ENCODE data around the gene IZUMO4. TPM values are rescaled to one million over a fixed set of nuclear protein-coding genes. Genes with fewer than 3 reads are reported as not detected.

IZUMO4 gene
- total RNA-seq, 1 donor from 2014 or later, result 5.8 TPM

DNA sequence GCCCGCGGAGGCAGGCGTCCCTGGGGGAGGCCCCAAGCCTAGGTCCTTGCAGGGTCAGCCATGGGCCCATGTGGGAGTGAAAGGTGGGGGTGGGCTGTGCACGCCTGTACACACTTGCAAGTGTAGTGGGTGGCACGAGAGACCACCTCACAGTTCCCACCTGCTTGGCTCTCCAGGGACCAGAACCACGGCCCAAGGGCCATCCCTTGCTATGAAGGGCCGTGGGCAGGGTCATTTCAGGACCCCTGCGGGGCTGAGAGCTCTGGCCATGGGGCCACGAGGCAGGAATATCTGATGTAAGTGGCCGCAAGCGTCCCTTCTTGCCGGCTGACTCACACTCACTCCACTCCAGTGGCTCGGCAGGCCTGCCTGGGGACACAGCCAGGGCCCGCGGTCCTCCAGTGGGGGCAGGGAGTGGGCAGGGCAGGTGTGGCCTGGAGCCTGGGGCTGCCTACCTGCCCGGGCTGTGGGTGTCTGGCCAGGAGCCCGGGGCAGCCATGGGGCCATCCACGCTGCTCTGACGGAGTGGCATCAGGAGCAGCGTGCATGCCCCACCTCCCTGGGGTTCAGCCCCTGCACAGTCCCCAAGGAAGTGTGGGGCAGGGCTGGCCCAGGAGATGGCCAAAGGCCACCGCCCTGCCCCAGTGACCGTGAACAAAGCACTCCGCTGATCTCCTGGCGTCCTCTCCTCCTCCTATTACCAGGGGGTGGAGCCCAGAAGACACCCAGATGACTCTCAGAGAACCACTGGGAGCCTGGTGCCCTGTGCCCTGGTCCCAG, 37.1 kb upstream of the IZUMO4 start:
- no peaks in the 10 kb centered on the region for H3K36me3 ChIP-seq (ENCODE audit: insufficient read depth, low read length)
- TF ChIP-seq EZH2 (IDR thresholded peaks at IDR 0.05; ENCODE audit: insufficient read depth, low read length), result no peak
- TF ChIP-seq, protein P1, sequence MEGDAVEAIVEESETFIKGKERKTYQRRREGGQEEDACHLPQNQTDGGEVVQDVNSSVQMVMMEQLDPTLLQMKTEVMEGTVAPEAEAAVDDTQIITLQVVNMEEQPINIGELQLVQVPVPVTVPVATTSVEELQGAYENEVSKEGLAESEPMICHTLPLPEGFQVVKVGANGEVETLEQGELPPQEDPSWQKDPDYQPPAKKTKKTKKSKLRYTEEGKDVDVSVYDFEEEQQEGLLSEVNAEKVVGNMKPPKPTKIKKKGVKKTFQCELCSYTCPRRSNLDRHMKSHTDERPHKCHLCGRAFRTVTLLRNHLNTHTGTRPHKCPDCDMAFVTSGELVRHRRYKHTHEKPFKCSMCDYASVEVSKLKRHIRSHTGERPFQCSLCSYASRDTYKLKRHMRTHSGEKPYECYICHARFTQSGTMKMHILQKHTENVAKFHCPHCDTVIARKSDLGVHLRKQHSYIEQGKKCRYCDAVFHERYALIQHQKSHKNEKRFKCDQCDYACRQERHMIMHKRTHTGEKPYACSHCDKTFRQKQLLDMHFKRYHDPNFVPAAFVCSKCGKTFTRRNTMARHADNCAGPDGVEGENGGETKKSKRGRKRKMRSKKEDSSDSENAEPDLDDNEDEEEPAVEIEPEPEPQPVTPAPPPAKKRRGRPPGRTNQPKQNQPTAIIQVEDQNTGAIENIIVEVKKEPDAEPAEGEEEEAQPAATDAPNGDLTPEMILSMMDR (IDR thresholded peaks at IDR 0.05; ENCODE audit: insufficient read depth, low read depth, low read length), result no peak
- no peaks in the 10 kb centered on the region for H4K20me1 ChIP-seq (ENCODE audit: insufficient read depth, low read length)
- DNase-seq (ENCODE audit: low read depth) (peak; percentile 56), FAIRE-seq (no peak)
- no peaks in the 10 kb centered on the region for H3K27me3 ChIP-seq (ENCODE audit: insufficient read depth, low read length)
- no peaks in the 10 kb centered on the region for H3K36me3 Mint-ChIP-seq (ENCODE audit: low read depth, unreplicated experiment)
- H3K4me2 ChIP-seq (ENCODE audit: low read length), result peak overlapping the region; percentile 99
- H3K27me3 Mint-ChIP-seq (ENCODE audit: low read depth, unreplicated experiment), result no peaks in the 10 kb centered on the region
- no peaks in the 10 kb centered on the region for H3K79me2 ChIP-seq (ENCODE audit: insufficient read depth, low read length)
- peak overlapping the region; percentile 55 for H3K9ac ChIP-seq (ENCODE audit: low read length)
- H3K27ac Mint-ChIP-seq (ENCODE audit: unreplicated experiment), result peak overlapping the region; percentile 98
- peak overlapping the region; percentile 79 for H3K4me3 Mint-ChIP-seq (ENCODE audit: unreplicated experiment)
- no peaks in the 10 kb centered on the region for H3K9me3 ChIP-seq (ENCODE audit: insufficient read depth, low read depth, low read length)
- H3K4me1 ChIP-seq (ENCODE audit: insufficient read depth, low read length), result peaks cover 37% of the 10 kb centered on the region
- H3K4me1 Mint-ChIP-seq (ENCODE audit: low read depth, unreplicated experiment), result peaks cover 15% of the 10 kb centered on the region
- H3K27ac ChIP-seq (ENCODE audit: low read depth, low read length), result peak overlapping the region; percentile 92
- no peaks in the 10 kb centered on the region for H3K9me3 Mint-ChIP-seq (ENCODE audit: unreplicated experiment)
- H3K4me3 ChIP-seq (ENCODE audit: insufficient read depth, low read depth, low read length), result no peak overlapping the region
- H2AFZ ChIP-seq (ENCODE audit: low read depth, low read length), result peak overlapping the region; percentile 64

DNA sequence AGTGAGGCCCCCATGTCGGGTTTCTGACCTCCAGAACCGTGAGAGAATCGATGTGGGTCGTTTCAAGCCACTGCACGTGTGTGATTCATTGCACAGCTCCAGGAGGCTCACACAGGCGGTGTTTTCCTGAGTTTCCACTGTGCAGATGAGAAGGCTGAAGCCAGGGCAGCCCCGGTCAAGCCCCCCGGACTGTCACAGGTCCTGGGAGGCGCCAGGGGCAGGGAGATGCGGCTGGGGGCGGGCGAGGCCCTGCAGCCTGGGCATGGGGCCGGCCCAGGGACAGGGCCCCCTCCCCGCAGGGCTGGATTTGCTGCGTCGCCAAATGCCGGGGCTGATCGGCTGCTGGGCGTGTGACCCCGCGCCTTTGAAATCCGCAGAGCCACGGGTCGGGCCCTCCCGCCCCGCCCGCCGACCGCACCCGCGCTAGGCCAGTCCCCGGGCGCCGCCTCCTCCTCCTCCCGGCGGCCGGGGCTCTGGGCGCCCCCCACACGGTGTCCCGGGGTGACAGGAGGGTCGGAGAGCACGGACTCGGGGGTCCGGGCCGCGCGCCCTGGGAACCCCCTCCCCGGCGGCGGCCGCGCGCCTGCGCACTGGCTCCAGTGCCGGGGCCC, 35.7 kb upstream of the IZUMO4 start:
- Histone ChIP-seq H3K9me3 (ENCODE audit: insufficient read depth, low read depth, low read length) (no peaks in the 10 kb centered on the region), H3K4me3 (ENCODE audit: insufficient read depth, low read depth, low read length) (peak overlapping the region; percentile 53), H2AFZ (ENCODE audit: low read depth, low read length) (peak overlapping the region; percentile 56), H3K79me2 (ENCODE audit: insufficient read depth, low read length) (no peaks in the 10 kb centered on the region), H3K4me1 (ENCODE audit: insufficient read depth, low read length) (peaks cover 35% of the 10 kb centered on the region), H3K36me3 (ENCODE audit: insufficient read depth, low read length) (no peaks in the 10 kb centered on the region), H3K27me3 (ENCODE audit: insufficient read depth, low read length) (no peaks in the 10 kb centered on the region), H3K4me2 (ENCODE audit: low read length) (peak overlapping the region; percentile 99), H3K9ac (ENCODE audit: low read length) (peak overlapping the region; percentile 86), H4K20me1 (ENCODE audit: insufficient read depth, low read length) (no peaks in the 10 kb centered on the region), H3K27ac (ENCODE audit: low read depth, low read length) (peak overlapping the region; percentile 92)
- FAIRE-seq (no peak), DNase-seq (ENCODE audit: low read depth) (peak; percentile 51)
- H3K4me1 Mint-ChIP-seq (ENCODE audit: low read depth, unreplicated experiment), result peaks cover 15% of the 10 kb centered on the region
- no peaks in the 10 kb centered on the region for H3K27me3 Mint-ChIP-seq (ENCODE audit: low read depth, unreplicated experiment)
- H3K9me3 Mint-ChIP-seq (ENCODE audit: unreplicated experiment), result no peaks in the 10 kb centered on the region
- H3K27ac Mint-ChIP-seq (ENCODE audit: unreplicated experiment), result peak overlapping the region; percentile 97
- peak overlapping the region; percentile 79 for H3K4me3 Mint-ChIP-seq (ENCODE audit: unreplicated experiment)
- peaks cover 2% of the 10 kb centered on the region for H3K36me3 Mint-ChIP-seq (ENCODE audit: low read depth, unreplicated experiment)
- no peak for TF ChIP-seq EZH2 (IDR thresholded peaks at IDR 0.05; ENCODE audit: insufficient read depth, low read length)
- TF ChIP-seq, protein P1 (IDR thresholded peaks at IDR 0.05; ENCODE audit: insufficient read depth, low read depth, low read length), result no peak

Measured in astrocyte (in vitro differentiated cells and primary cell).